Prostate gland (tissue), 2 donors: ENCODE data around the gene CHD8. TPM values are rescaled to one million over a fixed set of nuclear protein-coding genes. Genes with fewer than 3 reads are reported as not detected.
"Not testable (repeated sequence)": the region's sequence is repeated elsewhere in the genome, so short reads cannot be mapped to it uniquely, and the experiment has no call there.

Experiments used
- DNase-seq: peaks from one replicate; pipeline ENCODE4 v3.0.0-alpha.2; 2019; ENCODE audit warnings: low spot score
- H3K27ac ChIP-seq, 2 donors: fragments of 200-600 bp; sonication (generic); 2 replicates each; pipeline ENCODE4 v1.5.1; 2017 to 2019
- H3K27me3 ChIP-seq: fragments of 200-600 bp; sonication (generic); replicated peaks from 2 replicates; pipeline ENCODE4 v1.5.1; 2019; ENCODE audit not compliant: insufficient read depth
- H3K36me3 ChIP-seq, 2 donors: fragments of 200-600 bp; sonication (generic); 1 replicate in 1 of 2; 2 replicates in 1 of 2; pipeline versions ENCODE4 v1.5.1 to v1.8.1; 2017 to 2019
- H3K4me1 ChIP-seq: fragments of 200-600 bp; sonication (generic); replicated peaks from 2 replicates; pipeline ENCODE4 v1.5.1; 2019
- H3K4me3 ChIP-seq, 2 donors: fragments of 200-600 bp; sonication (generic); 2 replicates each; pipeline ENCODE4 v1.5.1; 2017 to 2019
- H3K9me3 ChIP-seq: fragments of 200-600 bp; sonication (generic); 2 replicates; pipeline ENCODE4 v1.5.1; 2017
- CTCF ChIP-seq, 4 experiments: fragments of 200-600 bp in 2 of 4; fragments of 450-650 bp in 2 of 4; sonication (generic) in 2 of 4; IDR thresholded peaks; 1 replicate in 3 of 4; 2 replicates in 1 of 4; pipeline ENCODE4 v1.5.1; 2016 to 2019; ENCODE audit warnings: antibody characterized with exemption in 4 of 4, mild to moderate bottlenecking in 2 of 4, moderate library complexity in 2 of 4
- POLR2A ChIP-seq: fragments of 450-650 bp; IDR thresholded peaks from one replicate; pipeline ENCODE4 v1.6.1; 2016; ENCODE audit warnings: antibody characterized with exemption, mild to moderate bottlenecking
- POLR2AphosphoS5 ChIP-seq: sonication (generic); formaldehyde crosslinking; IDR thresholded peaks from one replicate; pipeline ENCODE4 v1.6.1; 2017; ENCODE audit warnings: antibody characterized with exemption
- WGBS: methylation state at CpG from one replicate; pipeline ENCODE4 v1.1.5; 2018; 5-methylcytosine and 5-hydroxymethylcytosine counted together
- intact Hi-C: fragments of 100-400 bp; cut with DNase I; formaldehyde crosslinking; loops from one replicate; pipeline ENCODE4 v1.14.2; 2022
- total RNA-seq, 2 donors: library from RNA; depleted of rRNA; stranded (reverse); fragments of >200 nt; gene quantifications; one replicate each; pipeline ENCODE4 v1.1.0, GENCODE V29; 2016

CHD8 gene
- total RNA-seq, 2 donors from 2014 or later: 63.6 to 67.0 TPM

GRCh38 chr14:21455592-21455911, 371 bp downstream of the CHD8 start:
- H3K9me3 ChIP-seq: no peaks in the 10 kb centered on the region
- WGBS: under 1% methylated on average over 17 of the region's 17 CpGs
- intact Hi-C loops: loop anchor here (5.0 kb wide), 1 partner anchor 102 kb away; no protein-coding TSS in a partner anchor
- peak overlapping the region; percentile 91 to 94 for H3K27ac ChIP-seq
- no peaks in the 10 kb centered on the region for H3K27me3 ChIP-seq
- DNase-seq: no peak
- H3K4me1 ChIP-seq: peaks cover 5% of the 10 kb centered on the region
- peak overlapping the region; percentile 55 to 59 for H3K4me3 ChIP-seq
- TF ChIP-seq CTCF (IDR thresholded peaks at IDR 0.05): no peak
- TF ChIP-seq POLR2AphosphoS5: no peak
- TF ChIP-seq POLR2A: no peak
- no peaks in the 10 kb centered on the region for H3K36me3 ChIP-seq

GRCh38 chr14:21454843-21455544, 929 bp downstream of the CHD8 start:
- H3K27me3 ChIP-seq: no peaks in the 10 kb centered on the region
- intact Hi-C loops: loop anchor here (5.0 kb wide), 1 partner anchor 102 kb away; no protein-coding TSS in a partner anchor
- DNase-seq: no peak
- no peaks in the 10 kb centered on the region for H3K9me3 ChIP-seq
- H3K4me3 ChIP-seq: peak overlapping the region; percentile 55 to 59
- 17% methylated on average over 15 of the region's 15 CpGs for WGBS
- peaks cover 5% of the 10 kb centered on the region for H3K4me1 ChIP-seq
- no peaks in the 10 kb centered on the region for H3K36me3 ChIP-seq
- peak overlapping the region; percentile 91 to 94 for H3K27ac ChIP-seq
- TF ChIP-seq CTCF (IDR thresholded peaks at IDR 0.05) (no peak), POLR2A (no peak), POLR2AphosphoS5 (no peak)

- H3K9me3 ChIP-seq: no peaks in the 10 kb centered on the region
- no peaks in the 10 kb centered on the region for H3K27me3 ChIP-seq
- no peaks in the 10 kb centered on the region for H3K36me3 ChIP-seq
- TF ChIP-seq CTCF (IDR thresholded peaks at IDR 0.05) (no peak), POLR2A (no peak), POLR2AphosphoS5 (no peak)
- no peak overlapping the region for H3K27ac ChIP-seq
- no peak for DNase-seq
- intact Hi-C loops: no loop called here
- H3K4me3 ChIP-seq: no peak overlapping the region
- peaks cover 11% of the 10 kb centered on the region for H3K4me1 ChIP-seq
- WGBS: 74% methylated on average over 1 of the region's 1 CpG
These were observed 6.1 kb downstream of the CHD8 start for GRCh38 chr14:21449899-21450216.

- DNase-seq, intact Hi-C loops, H3K4me3 ChIP-seq, H3K27ac ChIP-seq, H3K27me3 ChIP-seq, H3K9me3 ChIP-seq, H3K4me1 ChIP-seq, H3K36me3 ChIP-seq: not testable (repeated sequence)
- 80% methylated on average over 1 of the region's 1 CpG for WGBS
These were observed 13.3 kb downstream of the CHD8 start for GRCh38 chr14:21442657-21443056.

GRCh38 chr14:21440859-21441258, 15.1 kb downstream of the CHD8 start:
- no peak overlapping the region for H3K4me3 ChIP-seq
- H3K4me1 ChIP-seq: no peaks in the 10 kb centered on the region
- DNase-seq: no peak
- no peaks in the 10 kb centered on the region for H3K9me3 ChIP-seq
- no peak overlapping the region for H3K27ac ChIP-seq
- H3K27me3 ChIP-seq: no peaks in the 10 kb centered on the region
- no peaks in the 10 kb centered on the region for H3K36me3 ChIP-seq
- intact Hi-C loops: no loop called here
- TF ChIP-seq POLR2A: no peak
- no peak for TF ChIP-seq CTCF (IDR thresholded peaks at IDR 0.05)
- TF ChIP-seq POLR2AphosphoS5: no peak
